K562 (cell line): ENCODE data around the gene TMEM86B. TPM values are rescaled to one million over a fixed set of nuclear protein-coding genes. Genes with fewer than 3 reads are reported as not detected.

ENCODE experiments used
- ATAC-seq: fragments of 200-7000 bp; cut with Tn5 transposase; 3 replicates; pipeline ENCODE4 v1.9.1; 2020; ENCODE audit warnings: moderate library complexity
- BruUV-seq: library from RNA; stranded (reverse); fragments of 400-500 nt; replicated peaks from 2 replicates; lab custom pipeline; 2021; lab: Mats Ljungman, UMichigan
- CTCF ChIA-PET: fragments of 300-600 bp; formaldehyde crosslinking; extraction: SDS; loops from one replicate; lab custom pipeline; 2021; ENCODE audit warnings: low intra/inter-chr PET ratio; lab: Yijun Ruan, JAX
- POLR2A ChIA-PET: fragments of 300-600, 350-650 bp; sonication (Branson Sonifier 250); formaldehyde crosslinking; extraction: SDS; loops from one replicate; lab custom pipeline; 2021; ENCODE audit warnings: antibody characterized with exemption, inconsistent platforms; lab: Yijun Ruan, JAX
- DNase-seq, 4 experiments: peaks; one replicate each; pipeline versions ENCODE4 v3.0.0 to v3.0.0-alpha.2; 2011 to 2018; ENCODE audit warnings: low spot score in 3 of 4, mixed read lengths in 3 of 4; ENCODE audit errors: extremely low read depth in 1 of 4
- FAIRE-seq: peaks from 2 replicates; lab custom pipeline; 2011; peaks lifted over from hg19 to GRCh38; lab: Jason Lieb, UNC
- H2AFZ ChIP-seq: 2 replicates; pipeline ENCODE4 v1.6.0; 2011; ENCODE audit warnings: low read depth, low read length, control low read depth, inconsistent platforms
- H3K27ac ChIP-seq: fragments of 200-600 bp; 3 replicates; pipeline ENCODE4 v1.8.0; 2011; ENCODE audit warnings: low read depth, mild to moderate bottlenecking, control low read depth, inconsistent platforms, low read length, moderate library complexity, mixed read lengths; ENCODE audit errors: extremely low read depth
- H3K27me3 ChIP-seq, 2 experiments: fragments of 300-600 bp in 1 of 2; 2 replicates in 1 of 2; 3 replicates in 1 of 2; pipeline versions ENCODE4 v1.6.0 to v1.8.0; 2011; ENCODE audit warnings: inconsistent platforms in 2 of 2, low read length in 2 of 2, mild to moderate bottlenecking in 1 of 2, mixed read lengths in 1 of 2, moderate library complexity in 1 of 2; ENCODE audit not compliant: control insufficient read depth in 2 of 2, insufficient read depth in 2 of 2
- H3K36me3 ChIP-seq: fragments of 300-600 bp; 3 replicates; pipeline ENCODE4 v1.8.0; 2011; ENCODE audit warnings: mild to moderate bottlenecking, low read length, inconsistent platforms; ENCODE audit not compliant: control insufficient read depth, insufficient read depth
- H3K4me1 ChIP-seq, 2 experiments: fragments of 200-600 bp in 1 of 2; replicated peaks in 1 of 2; 2 replicates in 1 of 2; 3 replicates in 1 of 2; pipeline versions ENCODE4 v1.5.1 to v1.8.0; 2011; ENCODE audit warnings: inconsistent platforms in 2 of 2, low read length in 2 of 2, mild to moderate bottlenecking in 1 of 2, mixed read lengths in 1 of 2, moderate library complexity in 1 of 2; ENCODE audit not compliant: control insufficient read depth in 2 of 2, insufficient read depth in 2 of 2
- H3K4me2 ChIP-seq: 2 replicates; pipeline ENCODE4 v1.6.1; 2011; ENCODE audit warnings: low read length, control low read depth, inconsistent platforms, mixed read lengths; ENCODE audit not compliant: insufficient read depth
- H3K4me3 ChIP-seq: fragments of 200-600 bp; sonication (generic), shearing (Covaris generic); 2 replicates; pipeline ENCODE4 v1.5.1; 2016; ENCODE audit warnings: control low read depth, inconsistent platforms
- H3K79me2 ChIP-seq: fragments of 200-600 bp; 3 replicates; pipeline ENCODE4 v1.8.0; 2011; ENCODE audit warnings: low read length, inconsistent platforms; ENCODE audit not compliant: control insufficient read depth, insufficient read depth
- H3K9ac ChIP-seq, 2 experiments: 2 replicates each; pipeline versions ENCODE4 v1.6.0 to v1.6.1; 2011; ENCODE audit warnings: low read depth in 2 of 2, low read length in 2 of 2, control low read depth in 1 of 2, inconsistent platforms in 1 of 2, mild to moderate bottlenecking in 1 of 2, mixed read lengths in 1 of 2; ENCODE audit not compliant: insufficient read depth in 1 of 2
- H3K9me1 ChIP-seq: one replicate; pipeline ENCODE4 v1.6.0; 2011; ENCODE audit warnings: inconsistent platforms, mild to moderate bottlenecking, low read length, moderate library complexity; ENCODE audit not compliant: control insufficient read depth, insufficient read depth
- H3K9me3 ChIP-seq: replicated peaks from 2 replicates; pipeline ENCODE4 v1.5.1; 2011; ENCODE audit warnings: low read depth, low read length, inconsistent platforms; ENCODE audit not compliant: control insufficient read depth, insufficient read depth
- H4K20me1 ChIP-seq: replicated peaks from 2 replicates; pipeline ENCODE4 v1.6.1; 2011; ENCODE audit warnings: low read length, inconsistent platforms, mixed read lengths; ENCODE audit not compliant: control insufficient read depth, insufficient read depth
- DEAF1 ChIP-seq: fragments of 450-650 bp; formaldehyde crosslinking; IDR thresholded peaks from 2 replicates; pipeline ENCODE4 v1.4.0; 2020; ENCODE audit warnings: mild to moderate bottlenecking, moderate library complexity
- POLR2G ChIP-seq: fragments of 200-400 bp; formaldehyde crosslinking; IDR thresholded peaks from 2 replicates; pipeline ENCODE4 v1.6.1; 2017; ENCODE audit warnings: low read depth, mild to moderate bottlenecking, antibody characterized with exemption, low read length, moderate library complexity
- RFX1 ChIP-seq: fragments of 450-650 bp; IDR thresholded peaks from 2 replicates; pipeline ENCODE4 v1.6.1; 2016; ENCODE audit warnings: mild to moderate bottlenecking, moderate library complexity
- WGBS: fragments of 100-300 bp; shearing (Covaris generic); methylation state at CpG from one replicate; pipeline ENCODE4 v1.1.6; 2016; ENCODE audit warnings: low coverage, mixed read lengths; ENCODE audit not compliant: insufficient coverage; ENCODE audit errors: missing lambda C conversion rate; 5-methylcytosine and 5-hydroxymethylcytosine counted together
- in situ Hi-C: fragments of 300-500 bp; cut with MboI; formaldehyde crosslinking; loops from 4 replicates; pipeline ENCODE4 v1.15.0; 2018; ENCODE audit warnings: inconsistent platforms, mixed read lengths
- intact Hi-C: fragments of 100-400 bp; cut with micrococcal nuclease; formaldehyde crosslinking; loops from 2 replicates; pipeline ENCODE4 v1.14.2; 2022
- polyA plus RNA-seq, 8 experiments: library from polyadenylated mRNA; depleted of rRNA in 4 of 8; stranded (reverse) in 5 of 8; unstranded in 3 of 8; fragments of >200 nt; fragmentation: Nextera tagmentation in 2 of 8; fragmentation: Illumina TruSeq in 1 of 8; extraction: Ambion mirVana in 2 of 8; extraction: Trizol in 1 of 8; gene quantifications; 2 replicates each; pipeline versions ENCODE4 v1.2.1 to v1.2.3, GENCODE V29; 2011 to 2014; ENCODE audit warnings: inconsistent platforms in 1 of 8, missing spikeins in 1 of 8
- total RNA-seq, 7 experiments: library from RNA; depleted of rRNA in 6 of 7; stranded (reverse); fragments of >200 nt in 6 of 7; fragmentation: Illumina TruSeq in 2 of 7; extraction: Trizol in 2 of 7; gene quantifications; 2 replicates each; pipeline versions ENCODE4 v1.2.1 to v1.2.3, GENCODE V29; 2011 to 2021; ENCODE audit warnings: low replicate concordance in 1 of 7

The TMEM86B gene
- total and polyA plus RNA-seq, 9 of the 15 experiments (the other 6 are each of a cell fraction or from before 2014, with no cell fraction given), result 0.28 to 7.9 (median 2.1) TPM

DNA sequence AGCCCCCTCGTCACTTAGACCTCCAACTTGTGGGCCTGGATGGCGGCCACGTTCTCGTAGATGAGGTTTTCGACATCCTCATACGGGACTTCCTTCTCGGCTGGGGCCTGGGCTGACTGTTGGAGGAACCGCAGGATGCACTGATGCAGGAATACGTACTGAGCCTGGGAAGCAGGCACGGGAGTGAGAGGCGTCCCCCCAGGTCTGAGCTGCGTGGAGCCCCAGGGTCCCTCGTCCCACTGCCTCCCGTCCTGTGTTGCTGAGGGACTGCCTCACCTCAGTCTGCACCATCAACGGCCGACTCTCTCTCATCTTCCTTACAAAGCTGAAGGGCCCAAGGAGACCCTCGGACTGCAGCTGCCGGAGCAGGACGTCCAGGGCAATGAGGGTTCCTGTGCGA is 46.8 kb downstream of the TMEM86B start:
- H3K4me1 ChIP-seq, result peaks cover 15 to 25% of the 10 kb centered on the region in 2 experiments
- H3K4me2 ChIP-seq, result no peak overlapping the region
- H3K9me1 ChIP-seq, result no peaks in the 10 kb centered on the region
- no peaks in the 10 kb centered on the region for H3K27me3 ChIP-seq
- BruUV-seq, result no TSS peak
- H3K9me3 ChIP-seq, result no peaks in the 10 kb centered on the region
- H3K27ac ChIP-seq, result no peak overlapping the region
- H2AFZ ChIP-seq, result no peak overlapping the region
- DNase-seq (no peak), FAIRE-seq (no peak), ATAC-seq (no peak)
- intact Hi-C loops, result no loop called here
- TF ChIP-seq DEAF1, result no peak
- TF ChIP-seq POLR2G, result peak; percentile 50
- TF ChIP-seq RFX1, result no peak
- no peaks in the 10 kb centered on the region for H3K79me2 ChIP-seq
- ChIA-PET POLR2A (interaction anchor here (0.8 kb wide), 1 partner anchor 11 kb away, joined by 3 read pairs; no protein-coding TSS in a partner anchor), CTCF (no interaction called here)
- WGBS, result 64% methylated on average over 20 of the region's 20 CpGs
- H3K36me3 ChIP-seq, result peaks cover 3% of the 10 kb centered on the region; the same call in 1 of the 3 replicates
- in situ Hi-C loops, result no loop called here
- peaks cover 15% of the 10 kb centered on the region for H4K20me1 ChIP-seq
- no peak overlapping the region for H3K4me3 ChIP-seq
- H3K9ac ChIP-seq, result no peak overlapping the region; a peak in 1 of 4 replicates
